GM19467 (cell line): Measurements from ENCODE around the gene AHRR.
A peak's percentile ranks its signal among the peaks of the same experiment; 100 is the strongest.

Experiments
- ATAC-seq: cut with Tn5 transposase; IDR thresholded peaks from one replicate; pipeline ENCODE4 v1.9.1; 2021; ENCODE audit warnings: mild to moderate bottlenecking, moderate library complexity; ENCODE audit not compliant: unreplicated experiment

Gene AHRR

GRCh38 chr5:452978-453710 lies 131.6 kb downstream of the AHRR start:
- ATAC-seq: no peak

GRCh38 chr5:453725-454481 lies 132.4 kb downstream of the AHRR start:
- ATAC-seq: no peak

GRCh38 chr5:454936-455335 lies 133.4 kb downstream of the AHRR start:
- no peak for ATAC-seq

GRCh38 chr5:455806-456205 lies 134.3 kb downstream of the AHRR start:
- ATAC-seq: no peak

- ATAC-seq: no peak
These were observed 135.1 kb downstream of the AHRR start for GRCh38 chr5:456351-457194.

- ATAC-seq: no peak
These were observed 135.9 kb downstream of the AHRR start for GRCh38 chr5:457195-457961.

- ATAC-seq: peak; percentile 58
These were observed 137.2 kb downstream of the AHRR start for GRCh38 chr5:458547-459353.

- no peak for ATAC-seq
These were observed 138.2 kb downstream of the AHRR start for GRCh38 chr5:459562-460272.

- no peak for ATAC-seq
These were observed 138.7 kb downstream of the AHRR start for GRCh38 chr5:460273-460625.

- ATAC-seq: no peak
These were observed 140.6 kb downstream of the AHRR start for GRCh38 chr5:462051-462481.

GRCh38 chr5:463301-463700 lies 141.8 kb downstream of the AHRR start:
- ATAC-seq: no peak

- ATAC-seq: no peak
These were observed 142.4 kb downstream of the AHRR start for GRCh38 chr5:463952-464351.

GRCh38 chr5:464446-464842 lies 142.9 kb downstream of the AHRR start:
- no peak for ATAC-seq

- ATAC-seq: no peak
These were observed 143.5 kb downstream of the AHRR start for GRCh38 chr5:464843-465590.

GRCh38 chr5:465591-466403 lies 144.3 kb downstream of the AHRR start:
- no peak for ATAC-seq

- no peak for ATAC-seq
These were observed 145.3 kb downstream of the AHRR start for GRCh38 chr5:466661-467310.

- ATAC-seq: no peak
These were observed 146.9 kb downstream of the AHRR start for GRCh38 chr5:468401-468800.
